ENCODE measurements around the gene FNDC3B.

FNDC3B gene

DNA sequence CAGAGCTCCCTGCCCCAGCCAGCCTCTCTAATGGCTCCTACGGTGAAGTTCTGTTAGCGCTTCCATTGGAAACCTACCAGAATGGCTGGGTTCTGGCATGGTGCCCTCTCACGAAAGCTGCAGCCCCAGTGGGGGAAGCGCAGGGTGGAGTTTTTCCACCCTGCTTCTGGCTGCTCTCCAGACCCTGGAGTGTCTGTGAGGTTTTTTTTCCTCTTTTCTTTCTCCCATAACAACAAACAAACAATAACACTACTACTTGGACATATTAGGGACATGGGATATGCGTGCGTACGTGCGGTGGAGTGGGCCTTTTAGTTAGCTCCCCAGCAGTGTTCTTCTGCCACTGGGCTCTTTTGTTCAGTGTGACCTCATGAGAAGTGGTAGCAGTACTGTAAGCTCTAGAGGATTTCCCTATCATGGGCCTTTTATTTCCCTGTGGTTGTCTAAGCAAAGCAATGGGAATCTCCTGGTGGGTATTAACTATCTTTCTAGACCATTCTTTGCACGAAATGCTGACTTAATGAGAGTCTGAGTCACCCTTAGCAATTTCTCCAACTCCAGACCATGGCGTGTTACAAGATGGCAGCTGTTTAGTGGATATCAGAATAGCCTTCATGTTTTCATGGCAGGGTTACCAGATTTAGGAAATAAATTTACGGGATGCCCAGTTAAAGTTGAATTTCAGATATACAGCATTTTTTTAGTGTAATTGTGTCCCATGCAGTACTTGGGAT, 161.9 kb downstream of the FNDC3B start:
- DNase-seq = no peak

DNA sequence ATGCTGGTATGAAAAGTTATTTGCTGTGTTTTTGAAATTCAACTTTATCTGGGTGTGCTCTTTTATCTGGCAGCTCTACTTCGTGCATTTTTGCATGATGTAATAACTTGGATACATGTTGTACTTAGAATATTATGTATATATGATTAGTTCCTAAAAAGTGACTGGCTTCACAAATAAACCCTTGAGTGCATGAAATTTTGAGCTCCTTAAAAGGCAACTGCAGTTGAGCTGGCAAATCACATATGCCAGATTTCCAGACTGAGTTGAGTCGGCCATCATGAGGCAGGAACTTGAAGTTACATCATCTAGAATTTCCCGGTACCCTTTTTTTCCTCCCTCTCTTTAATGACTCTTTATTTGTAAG, 162.5 kb downstream of the FNDC3B start:
- no peak for DNase-seq

DNA sequence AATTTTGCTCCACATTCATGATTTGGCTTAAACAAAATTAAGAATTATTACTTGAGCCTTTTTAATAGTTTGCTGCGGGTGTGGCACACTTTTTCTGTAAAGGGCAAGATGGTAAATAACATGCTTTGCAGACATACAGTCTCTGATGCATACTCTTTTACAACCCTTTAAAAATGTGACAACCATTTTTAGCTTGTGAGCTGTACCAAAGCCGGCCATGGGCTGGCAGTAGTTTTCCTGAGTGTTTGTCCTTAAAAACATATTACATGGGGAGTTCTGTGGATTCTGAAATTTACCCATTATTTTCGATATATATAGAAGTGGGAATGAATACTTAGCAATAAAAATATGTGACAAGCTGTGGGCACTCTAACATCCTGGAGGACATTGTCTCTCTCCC, 163.4 kb downstream of the FNDC3B start:
- DNase-seq = no peak

DNA sequence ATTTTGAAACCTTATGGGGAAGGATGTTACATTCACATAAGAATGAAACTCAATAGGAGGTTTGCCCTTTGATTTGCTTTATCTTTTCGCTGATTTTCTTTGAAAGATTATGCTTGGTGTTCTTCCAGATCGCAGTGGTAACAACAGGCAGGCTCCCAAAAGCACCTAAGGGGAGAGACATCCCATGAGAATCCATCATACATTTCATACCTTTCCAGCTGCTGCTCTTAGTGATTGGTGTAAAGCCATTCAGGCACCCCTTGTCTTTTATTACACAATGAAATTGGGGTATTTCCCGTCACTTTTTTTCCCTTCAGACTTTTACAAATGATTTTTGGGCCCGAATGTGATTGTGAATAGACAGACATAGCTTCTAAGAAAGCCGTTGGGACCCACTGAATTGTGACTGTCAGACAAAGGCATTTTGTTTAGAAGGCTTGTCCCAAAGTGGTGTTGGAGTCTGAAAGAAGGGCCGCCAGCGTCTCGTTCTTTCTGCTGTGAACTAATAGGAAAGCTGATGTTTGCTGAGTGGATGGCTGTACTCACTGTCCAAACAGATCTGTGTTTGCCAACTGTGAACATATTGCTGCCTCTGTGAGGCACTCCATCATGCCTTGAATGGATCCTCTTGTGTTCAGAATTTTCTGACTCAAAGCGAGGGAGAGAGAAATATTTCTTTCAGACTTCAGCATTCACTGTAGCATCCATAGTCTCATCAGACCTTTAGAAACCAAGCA, 164.3 kb downstream of the FNDC3B start:
- peak; percentile 89 for DNase-seq

DNA sequence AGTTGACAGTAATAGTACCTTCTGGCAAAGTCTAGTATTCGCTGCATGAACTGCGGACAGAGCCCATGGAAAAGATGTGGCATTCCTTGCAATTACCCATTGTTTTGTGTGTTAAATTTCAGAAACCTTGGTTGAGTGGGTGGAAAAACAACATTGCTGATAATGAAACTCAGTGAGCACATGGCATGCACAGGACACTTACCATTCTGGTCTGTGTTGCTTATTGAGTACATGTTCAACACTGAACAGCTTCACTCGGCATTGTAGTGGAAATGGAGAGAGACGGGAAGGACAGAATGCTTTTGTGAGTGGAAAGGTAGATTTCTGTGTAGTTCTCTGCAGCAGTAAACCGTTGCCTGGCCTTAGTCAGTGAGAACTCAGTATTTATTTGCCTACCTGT, 165.3 kb downstream of the FNDC3B start:
- no peak for DNase-seq

DNA sequence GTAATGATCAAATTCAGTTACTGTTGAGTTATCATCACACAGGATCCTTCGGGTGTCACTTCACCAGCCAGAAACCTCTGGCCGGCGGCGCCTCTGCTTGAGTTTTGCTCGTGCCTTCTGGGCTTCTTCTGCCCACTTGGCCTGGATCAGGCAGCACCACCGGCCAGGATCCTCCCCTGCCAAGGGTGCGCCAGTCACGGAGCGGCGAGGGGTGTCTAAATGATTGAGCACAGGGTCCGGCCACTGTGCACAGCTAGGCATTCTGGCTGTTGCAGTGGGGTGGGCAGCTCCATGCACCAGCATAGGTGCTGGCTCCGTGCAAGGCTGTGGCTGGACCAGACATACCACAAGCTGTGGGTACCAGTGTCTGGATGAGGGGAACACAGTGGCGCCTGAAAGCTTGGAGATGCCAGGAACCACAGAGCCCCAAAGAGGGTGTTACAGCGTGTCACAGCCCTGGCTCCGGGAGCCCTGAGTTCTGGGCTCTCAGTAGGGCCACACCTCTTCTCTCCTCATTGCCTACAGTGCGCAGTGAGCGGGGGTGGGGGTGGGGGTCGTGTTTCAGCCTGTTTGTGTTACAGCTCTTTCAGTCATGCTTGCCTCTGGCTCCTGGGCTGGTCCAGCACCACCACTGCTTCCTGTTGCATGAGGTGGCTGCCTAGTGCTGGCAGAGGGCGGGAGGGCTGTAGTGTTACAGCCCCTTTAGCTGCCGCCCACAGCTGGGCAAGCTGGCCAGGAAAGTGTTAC, 169.4 kb downstream of the FNDC3B start:
- no peak for DNase-seq

DNA sequence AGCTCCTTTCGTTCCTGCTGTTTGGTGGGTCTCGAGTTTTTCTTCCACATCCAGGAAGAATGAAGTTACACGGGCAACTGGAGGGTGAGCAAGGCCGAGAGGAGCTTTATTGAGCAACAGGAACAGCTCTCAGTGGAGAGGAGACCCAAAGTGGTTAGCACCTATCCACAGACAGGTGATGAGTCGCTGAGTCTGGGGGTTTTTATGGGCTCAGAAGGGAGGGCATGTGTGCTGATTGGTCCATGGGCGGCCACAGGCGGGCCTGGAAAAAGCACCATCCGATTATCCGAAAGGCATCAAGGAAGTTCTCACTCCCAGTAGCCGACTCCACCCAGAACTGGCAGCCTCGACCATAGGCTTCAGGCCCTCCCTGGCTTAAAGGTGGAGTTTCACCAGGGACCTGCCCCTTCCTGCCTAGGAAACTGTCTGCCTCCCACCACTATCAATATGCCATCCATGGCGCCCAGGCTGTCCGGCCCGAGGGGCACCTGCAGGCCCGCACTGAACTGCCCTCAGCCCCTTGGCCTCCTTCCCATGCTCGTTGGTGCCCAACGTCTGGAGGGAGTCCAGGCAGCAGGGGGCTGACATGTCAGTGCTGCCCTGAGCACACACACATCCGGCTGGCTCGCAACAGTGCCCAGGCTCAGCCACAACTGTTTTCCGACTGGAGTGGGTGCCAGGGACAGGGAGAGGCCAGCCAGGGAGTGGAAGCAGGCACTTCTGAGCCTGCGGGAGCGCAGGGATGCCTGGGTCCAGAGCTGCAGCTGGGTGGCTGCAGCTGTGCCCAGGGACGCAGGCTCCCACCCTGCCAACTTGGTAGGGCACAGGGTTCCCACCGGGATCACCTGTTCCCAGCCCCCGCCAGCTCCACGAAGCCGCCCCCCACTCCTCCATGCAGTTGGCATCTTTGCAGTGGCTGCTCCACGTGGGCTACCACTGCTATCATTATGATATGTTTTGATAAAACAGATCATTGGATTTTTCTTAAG, 170.2 kb downstream of the FNDC3B start:
- DNase-seq = no peak

DNA sequence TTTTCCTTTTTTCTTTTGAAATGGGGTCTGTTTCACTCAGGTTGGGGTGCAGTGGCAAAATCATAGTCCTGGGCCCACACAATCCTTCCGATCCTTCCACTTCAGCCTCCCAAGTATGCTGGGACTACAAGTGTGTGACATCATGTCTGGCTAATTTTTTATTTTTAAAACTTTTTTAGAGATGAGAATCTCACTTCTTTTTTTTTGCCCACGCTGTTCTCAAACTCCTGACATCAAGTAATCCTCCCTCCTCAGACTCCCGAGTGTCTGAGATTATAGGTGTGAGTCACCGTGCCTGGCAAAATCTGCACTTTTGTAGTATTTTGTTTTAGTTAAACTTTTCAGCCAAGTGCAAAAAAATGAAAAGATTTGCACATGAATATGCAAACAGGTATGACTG, 171.0 kb downstream of the FNDC3B start:
- no peak for DNase-seq

DNA sequence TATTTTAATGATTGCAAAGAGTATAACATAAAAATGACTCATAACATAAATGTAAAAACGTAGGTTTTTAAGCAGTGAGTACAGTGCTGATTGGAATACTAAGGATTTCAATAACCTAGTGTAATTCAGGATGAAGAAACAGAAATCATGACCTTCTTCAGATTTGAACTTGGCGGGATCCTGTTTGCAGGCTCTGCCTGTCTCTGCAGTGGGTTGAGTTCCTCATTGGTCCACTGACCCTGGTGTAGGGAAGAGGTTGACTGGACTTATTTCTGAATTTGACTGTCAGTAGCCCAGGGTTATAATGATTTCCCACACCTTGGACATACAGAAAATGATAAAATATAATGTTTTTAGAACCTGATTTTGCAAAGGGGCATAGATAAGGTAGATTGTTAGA, 171.7 kb downstream of the FNDC3B start:
- no peak for DNase-seq

DNA sequence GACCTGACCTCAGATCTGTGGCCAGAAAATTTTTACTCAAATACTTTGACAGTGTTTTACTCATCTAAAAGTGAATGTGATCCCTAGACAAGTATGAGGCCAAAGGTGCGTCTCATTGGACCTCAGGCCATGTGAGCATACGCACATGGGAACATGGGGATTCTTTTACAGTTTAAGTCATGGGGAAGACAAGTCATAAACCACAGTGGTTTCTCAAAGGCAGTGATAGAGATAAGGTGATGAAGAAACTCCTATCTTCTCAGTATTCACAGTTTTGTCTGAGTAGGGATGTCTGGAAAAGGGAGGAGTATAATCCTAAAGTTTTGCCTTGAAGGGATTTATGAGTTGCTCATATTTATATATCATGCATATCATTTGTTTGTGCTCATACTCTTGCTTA, 173.8 kb downstream of the FNDC3B start:
- no peak for DNase-seq

DNA sequence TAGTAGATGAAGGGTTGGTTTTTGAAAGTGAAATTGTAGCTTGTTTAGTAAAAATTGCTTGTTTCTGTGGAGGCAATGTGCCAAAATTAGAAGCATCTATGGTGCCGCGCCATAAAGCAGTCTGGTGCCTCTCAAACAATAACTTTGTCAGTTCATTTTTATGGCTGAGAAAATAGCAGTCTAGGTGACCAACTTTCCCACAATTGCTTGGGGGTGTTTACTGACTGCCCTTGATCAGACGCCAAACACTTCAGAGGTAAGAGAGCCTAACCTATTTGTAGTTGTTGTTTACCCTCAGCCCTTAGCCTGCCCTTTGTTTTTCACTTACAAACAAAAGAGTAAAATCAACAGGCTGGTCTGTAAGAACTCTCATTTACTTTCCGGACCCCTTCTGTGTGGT, 174.5 kb downstream of the FNDC3B start:
- DNase-seq = no peak

DNA sequence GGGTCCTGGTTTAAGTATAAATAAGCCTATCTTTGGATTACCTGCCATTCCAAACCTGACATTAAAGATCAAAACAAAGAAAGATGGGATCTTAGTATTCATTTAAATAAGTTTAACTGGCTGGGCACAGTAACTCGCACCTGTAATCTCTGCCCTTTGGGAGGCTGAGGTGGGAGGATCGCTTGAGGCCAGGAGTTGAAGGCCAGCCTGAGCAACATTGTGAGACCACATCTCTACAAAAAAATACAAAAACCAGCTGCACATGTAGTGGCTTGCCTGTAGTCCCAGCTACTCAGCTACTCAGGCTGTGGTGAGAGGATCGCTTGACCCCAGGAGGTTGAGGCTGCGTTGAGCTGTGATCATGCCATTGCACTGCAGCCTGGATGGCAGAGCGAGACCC, 176.9 kb downstream of the FNDC3B start:
- DNase-seq = no peak

DNA sequence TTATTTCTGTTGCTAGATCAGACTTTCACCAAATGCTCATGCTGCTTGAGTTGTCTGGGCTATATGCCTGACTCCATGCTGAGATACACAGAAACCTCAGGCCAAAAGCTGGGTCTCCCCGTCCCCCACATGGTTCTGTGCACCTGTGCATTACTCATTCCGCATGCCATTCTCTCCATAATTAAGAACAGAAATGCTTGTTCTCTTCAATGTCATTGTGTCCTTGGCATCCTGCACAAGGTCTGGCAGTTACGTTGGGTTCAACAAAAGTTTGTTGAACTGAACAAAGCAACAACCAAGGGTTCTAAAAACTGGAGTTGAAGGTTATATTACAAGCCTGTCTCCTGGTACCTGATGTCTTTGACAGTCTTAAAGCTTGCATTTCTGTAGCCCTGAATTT, 177.5 kb downstream of the FNDC3B start:
- no peak for DNase-seq

DNA sequence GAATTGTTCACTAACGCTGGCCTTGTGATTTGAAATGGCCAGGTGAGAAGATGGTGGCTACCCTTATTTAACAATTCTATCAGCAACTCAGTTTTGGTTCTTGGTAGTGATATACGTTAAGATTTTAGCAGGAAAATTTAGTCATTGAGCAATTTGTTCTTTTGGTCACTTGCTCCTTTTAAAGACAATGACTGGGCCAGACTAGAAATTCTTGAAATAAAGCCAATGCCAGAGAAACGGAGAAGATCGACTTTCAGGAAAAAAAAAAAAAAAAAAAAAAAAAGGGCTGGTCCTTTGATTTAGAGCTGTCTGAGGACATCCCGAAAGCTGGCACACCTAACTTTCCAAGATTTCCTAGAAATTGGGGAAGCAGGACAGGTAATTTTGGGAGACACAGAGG, 178.5 kb downstream of the FNDC3B start:
- DNase-seq = no peak

DNA sequence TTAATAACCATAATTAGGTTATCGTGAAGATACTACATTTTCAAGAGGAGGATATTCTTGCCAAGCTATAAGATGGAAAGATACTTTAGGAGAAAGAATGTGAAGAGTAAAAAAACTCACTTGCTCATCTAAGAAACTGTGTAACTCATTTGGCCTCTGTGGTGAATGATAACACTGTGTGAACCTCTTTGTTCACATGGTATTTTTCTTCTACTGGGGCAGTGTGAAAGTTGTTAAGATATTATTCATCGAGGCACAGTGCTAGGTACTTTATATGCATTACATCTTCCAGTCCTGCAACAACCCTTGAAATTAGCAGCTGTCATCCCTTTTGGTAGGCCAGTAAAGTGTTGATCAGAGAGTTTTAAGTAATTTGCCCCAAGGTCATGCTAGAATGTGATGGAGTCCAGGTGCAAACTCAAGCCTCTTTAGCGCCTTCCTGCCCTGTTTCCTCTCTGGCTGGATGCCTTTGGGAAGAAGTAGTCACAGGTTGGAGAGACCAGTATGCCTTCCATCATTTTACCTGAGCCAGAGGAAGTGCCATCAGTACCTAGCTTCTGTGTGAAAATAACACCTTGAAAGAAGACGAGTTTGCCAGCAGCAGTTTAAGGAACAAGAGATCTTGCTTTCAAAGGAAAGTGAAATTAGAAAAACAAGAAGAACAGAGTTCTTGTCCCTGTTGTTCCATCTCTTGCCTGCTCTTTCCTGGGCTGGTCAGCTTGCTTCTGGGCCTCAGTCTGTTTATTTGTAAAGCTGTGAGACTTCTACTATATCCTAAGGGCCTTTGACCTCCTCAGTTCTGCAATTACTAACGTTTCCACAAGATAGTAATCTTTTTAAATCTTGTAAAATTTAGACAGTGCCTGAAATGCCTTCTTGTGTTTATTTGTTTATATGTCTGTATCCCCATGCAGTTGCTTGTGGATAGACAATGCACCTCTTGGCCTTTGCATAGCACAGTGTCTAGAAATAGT, 179.3 kb downstream of the FNDC3B start:
- DNase-seq = no peak

DNA sequence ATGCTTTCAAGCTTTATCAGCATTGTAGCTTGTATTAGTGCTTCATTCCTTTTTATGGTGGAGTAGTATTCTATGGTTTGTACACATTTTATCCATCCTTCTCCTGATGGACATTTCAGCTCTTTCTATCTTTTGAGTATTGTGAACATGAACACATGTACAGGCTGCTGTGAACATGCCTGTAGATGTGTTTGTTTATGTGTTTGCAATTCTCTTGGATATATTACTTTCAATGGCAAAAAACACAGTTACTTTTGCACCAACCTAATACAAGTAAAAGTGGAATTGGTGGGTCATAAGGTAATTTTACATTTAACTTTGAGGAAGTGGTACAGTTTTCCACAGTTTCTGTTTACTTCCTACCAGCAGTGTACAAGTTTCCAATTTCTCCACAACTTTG, 180.4 kb downstream of the FNDC3B start:
- no peak for DNase-seq

DNA sequence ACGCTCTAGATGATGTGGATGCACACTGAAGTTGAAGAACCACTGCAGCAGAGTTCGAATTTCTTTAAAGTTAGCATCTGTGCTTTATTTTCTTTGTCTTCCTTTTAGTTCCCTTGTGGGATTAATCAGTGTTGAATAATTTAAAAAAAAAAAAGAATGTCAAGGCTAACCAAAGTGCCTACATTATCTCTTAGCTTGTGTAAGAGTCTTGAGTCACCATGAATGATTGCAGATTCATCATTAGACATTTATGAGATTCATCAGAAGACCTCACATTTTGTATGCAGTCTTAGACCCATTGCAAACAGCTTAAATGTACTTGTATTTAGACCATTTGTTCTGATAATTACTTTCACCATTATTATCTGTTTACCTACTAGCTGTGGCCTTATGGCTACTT, 182.2 kb downstream of the FNDC3B start:
- DNase-seq = peak; percentile 18

DNA sequence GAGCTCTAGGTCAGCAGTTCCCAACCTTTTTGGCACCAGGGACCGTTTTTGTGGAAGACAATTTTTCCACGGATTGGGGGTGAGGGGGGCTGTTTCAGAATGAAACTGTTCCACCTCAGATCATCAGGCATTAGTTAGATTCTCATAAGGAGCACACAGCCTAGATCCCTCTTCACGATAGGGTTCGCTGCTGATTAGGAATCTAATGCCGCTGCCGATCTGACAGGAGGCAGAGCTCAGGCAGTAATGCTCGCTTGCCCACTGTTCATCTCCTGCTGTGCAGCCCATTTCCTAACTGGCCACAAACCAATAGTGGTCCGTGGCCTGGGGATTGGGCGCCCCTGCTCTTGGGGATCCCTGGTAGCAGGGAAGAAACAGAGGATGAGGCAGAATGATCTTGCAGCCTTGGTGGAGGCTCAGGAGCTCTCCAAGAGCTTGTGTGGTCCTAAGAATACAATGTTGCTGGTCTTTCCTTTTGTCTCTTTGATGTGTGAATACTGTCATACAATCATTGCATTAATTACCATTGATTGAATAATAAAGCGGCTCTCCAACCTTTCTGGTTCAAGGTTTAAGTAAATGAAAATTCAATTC, 183.2 kb downstream of the FNDC3B start:
- DNase-seq = peak; percentile 20

DNA sequence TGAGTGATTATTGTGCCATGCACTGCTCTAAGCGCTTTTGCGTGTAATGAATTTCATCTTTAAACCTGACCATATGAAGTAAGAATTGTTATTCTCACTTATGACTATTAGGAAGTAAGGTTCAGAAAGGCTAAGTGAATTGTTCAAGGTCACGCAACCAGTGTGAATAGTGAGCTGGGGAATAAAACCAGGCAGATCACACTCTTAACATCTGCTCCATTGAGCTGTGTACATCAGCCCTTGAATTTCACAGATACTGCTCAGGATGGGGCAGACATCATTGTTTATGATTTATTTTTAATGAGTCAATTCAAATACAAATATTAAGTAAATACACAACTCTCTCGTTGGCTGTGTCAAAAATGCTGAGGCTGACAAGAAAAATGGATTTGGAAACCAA, 184.5 kb downstream of the FNDC3B start:
- no peak for DNase-seq

DNA sequence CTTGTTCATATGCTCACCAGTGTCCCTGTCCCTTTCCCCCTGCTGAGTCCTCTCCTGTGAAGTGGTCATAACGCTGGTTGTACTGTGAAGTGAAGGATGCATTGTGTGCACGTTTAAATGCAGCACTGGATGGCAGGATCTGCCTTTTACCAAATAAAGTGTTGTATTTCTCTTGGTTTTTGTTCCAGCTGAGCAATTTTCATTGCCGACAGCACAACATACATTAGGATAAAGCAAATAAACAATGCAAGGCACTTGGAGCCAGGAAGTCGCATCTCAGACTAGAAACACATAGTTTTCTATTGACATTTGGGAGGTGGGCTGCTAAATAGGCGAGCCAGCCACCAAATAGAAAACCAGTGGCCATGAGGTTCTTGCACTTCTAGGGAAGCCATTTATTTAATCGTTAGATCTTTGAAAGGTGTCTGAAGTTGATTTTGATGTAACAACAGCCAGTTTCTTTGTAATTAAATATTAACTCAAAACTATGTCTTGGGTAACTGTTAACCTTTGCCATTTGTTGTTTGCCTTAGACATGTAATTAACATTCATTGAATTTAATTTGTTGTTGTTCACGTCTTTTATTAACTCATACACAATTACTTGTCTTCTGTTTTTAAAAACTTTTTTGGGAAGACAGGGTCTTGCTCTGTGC, 185.3 kb downstream of the FNDC3B start:
- peak; percentile 31 for DNase-seq
